ENCODE data around the gene CISTR. TPM values are rescaled to one million over a fixed set of nuclear protein-coding genes. Genes with fewer than 3 reads are reported as not detected.
"Not testable (repeated sequence)": the region's sequence is repeated elsewhere in the genome, so short reads cannot be mapped to it uniquely, and the experiment has no call there.

The CISTR gene
- total and polyA plus RNA-seq, 7 donors, result not detected

DNA sequence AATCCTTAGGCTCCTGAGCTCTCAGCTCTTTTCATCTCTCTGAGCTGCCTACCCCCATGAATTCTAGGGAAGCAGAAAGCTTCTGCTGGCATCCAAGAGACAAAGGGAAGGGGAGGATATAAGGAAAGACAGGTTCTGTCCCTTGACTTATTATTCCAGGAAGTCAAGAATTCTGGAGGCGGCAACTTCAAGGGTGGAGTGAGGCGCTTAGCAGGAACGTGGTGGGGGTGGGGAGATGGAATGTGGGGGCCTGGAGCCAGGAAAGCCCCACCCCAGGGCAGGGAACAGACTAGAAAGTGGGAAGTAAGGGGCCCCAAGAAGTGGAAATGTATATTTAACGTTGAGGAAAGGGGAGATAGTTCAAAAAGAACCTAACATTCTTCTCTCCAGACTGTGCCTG lies 26.0 kb downstream of the CISTR start:
- Histone ChIP-seq H3K27me3 (no peaks in the 10 kb centered on the region), H3K27ac (no peak overlapping the region), H3K4me1 (peaks cover 0 to 24% (median 17%) of the 10 kb centered on the region in 4 donors), H3K36me3 (peaks cover 26 to 45% (median 31%) of the 10 kb centered on the region in 4 donors), H3K9me3 (no peaks in the 10 kb centered on the region), H3K4me3 (peak overlapping the region in 2 of 4 donors; percentile 78 to 79)
- TF ChIP-seq POLR2AphosphoS5 (IDR thresholded peaks at IDR 0.05) (no peak), POLR2A (IDR thresholded peaks at IDR 0.05) (no peak), EP300 (IDR thresholded peaks at IDR 0.05) (no peak)
- TF ChIP-seq, protein P1, sequence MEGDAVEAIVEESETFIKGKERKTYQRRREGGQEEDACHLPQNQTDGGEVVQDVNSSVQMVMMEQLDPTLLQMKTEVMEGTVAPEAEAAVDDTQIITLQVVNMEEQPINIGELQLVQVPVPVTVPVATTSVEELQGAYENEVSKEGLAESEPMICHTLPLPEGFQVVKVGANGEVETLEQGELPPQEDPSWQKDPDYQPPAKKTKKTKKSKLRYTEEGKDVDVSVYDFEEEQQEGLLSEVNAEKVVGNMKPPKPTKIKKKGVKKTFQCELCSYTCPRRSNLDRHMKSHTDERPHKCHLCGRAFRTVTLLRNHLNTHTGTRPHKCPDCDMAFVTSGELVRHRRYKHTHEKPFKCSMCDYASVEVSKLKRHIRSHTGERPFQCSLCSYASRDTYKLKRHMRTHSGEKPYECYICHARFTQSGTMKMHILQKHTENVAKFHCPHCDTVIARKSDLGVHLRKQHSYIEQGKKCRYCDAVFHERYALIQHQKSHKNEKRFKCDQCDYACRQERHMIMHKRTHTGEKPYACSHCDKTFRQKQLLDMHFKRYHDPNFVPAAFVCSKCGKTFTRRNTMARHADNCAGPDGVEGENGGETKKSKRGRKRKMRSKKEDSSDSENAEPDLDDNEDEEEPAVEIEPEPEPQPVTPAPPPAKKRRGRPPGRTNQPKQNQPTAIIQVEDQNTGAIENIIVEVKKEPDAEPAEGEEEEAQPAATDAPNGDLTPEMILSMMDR (IDR thresholded peaks at IDR 0.05), result no peak
- 12 to 42% methylated on average over 4 of the region's 4 CpGs for WGBS, 2 donors
- no peak for DNase-seq
- intact Hi-C loops (cut with DNase I), result no loop called here

DNA sequence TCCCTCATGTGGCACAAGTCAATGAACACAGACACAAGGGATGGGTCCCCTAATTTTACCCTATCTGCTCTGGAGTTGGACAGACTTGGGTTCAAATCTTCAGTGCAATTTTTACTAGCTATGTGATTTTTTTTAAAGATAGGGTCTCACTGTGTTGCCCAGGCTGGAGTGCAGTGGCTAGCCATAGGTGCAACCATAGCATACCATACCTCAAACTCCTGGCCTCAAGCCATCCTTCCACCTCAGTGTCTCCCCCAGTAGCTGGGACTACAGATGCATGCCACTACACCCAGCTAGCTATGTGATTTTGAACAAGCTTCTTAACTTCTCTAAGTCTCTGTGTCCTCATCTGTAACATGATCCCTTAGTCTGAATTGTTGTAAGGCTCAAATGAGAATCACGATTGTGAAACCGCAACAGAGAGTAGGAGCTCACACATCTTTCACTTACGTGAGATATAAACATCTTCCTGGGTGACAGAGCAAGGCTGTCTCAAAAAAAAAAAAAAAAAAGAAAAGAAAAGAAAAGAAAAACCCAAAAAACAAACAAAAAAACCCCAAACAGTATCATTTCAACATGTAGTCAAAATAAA lies 29.2 kb downstream of the CISTR start:
- H3K27ac ChIP-seq, result no peak overlapping the region
- TF ChIP-seq POLR2AphosphoS5 (IDR thresholded peaks at IDR 0.05) (no peak), EP300 (IDR thresholded peaks at IDR 0.05) (no peak), POLR2A (IDR thresholded peaks at IDR 0.05) (no peak)
- TF ChIP-seq, protein P1 (IDR thresholded peaks at IDR 0.05), result no peak
- peaks cover 0 to 17% (median 14%) of the 10 kb centered on the region in 4 donors for H3K4me1 ChIP-seq
- H3K27me3 ChIP-seq, result no peaks in the 10 kb centered on the region
- WGBS, 2 donors, result 89% methylated on average over 3 of the region's 3 CpGs
- DNase-seq, result peak; percentile 6
- no peak overlapping the region for H3K4me3 ChIP-seq
- H3K9me3 ChIP-seq, result no peaks in the 10 kb centered on the region
- H3K36me3 ChIP-seq, result peaks cover 44 to 78% (median 47%) of the 10 kb centered on the region in 4 donors
- intact Hi-C loops (cut with DNase I), result no loop called here

DNA sequence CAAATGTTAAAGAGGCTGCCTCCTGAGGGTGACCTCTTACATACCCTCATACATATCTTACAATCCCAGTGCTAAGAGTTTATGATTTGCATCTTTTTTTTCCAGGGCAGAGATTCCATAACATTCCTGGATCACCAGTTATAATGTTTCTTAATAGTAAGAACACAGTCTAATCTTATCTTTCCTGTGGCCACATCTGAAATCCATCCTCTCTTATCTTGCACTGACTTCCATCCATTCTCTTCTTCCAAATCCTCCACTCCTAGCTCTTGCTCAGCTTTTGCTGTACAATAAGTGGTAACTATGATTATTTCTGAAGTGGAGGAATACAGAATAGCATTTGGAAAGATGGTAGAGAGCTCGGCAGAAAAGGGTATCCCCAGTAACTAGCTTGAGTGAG lies 30.8 kb downstream of the CISTR start:
- Histone ChIP-seq H3K9me3 (no peaks in the 10 kb centered on the region), H3K36me3 (peaks cover 47 to 94% (median 60%) of the 10 kb centered on the region in 4 donors), H3K4me3 (no peak overlapping the region), H3K27ac (no peak overlapping the region), H3K4me1 (peaks cover 0 to 9% (median 6%) of the 10 kb centered on the region in 4 donors), H3K27me3 (no peaks in the 10 kb centered on the region)
- intact Hi-C loops (cut with DNase I), result no loop called here
- TF ChIP-seq EP300 (IDR thresholded peaks at IDR 0.05), result no peak
- DNase-seq, result no peak
- 88 to 93% methylated on average over 1 of the region's 1 CpG for WGBS, 2 donors

DNA sequence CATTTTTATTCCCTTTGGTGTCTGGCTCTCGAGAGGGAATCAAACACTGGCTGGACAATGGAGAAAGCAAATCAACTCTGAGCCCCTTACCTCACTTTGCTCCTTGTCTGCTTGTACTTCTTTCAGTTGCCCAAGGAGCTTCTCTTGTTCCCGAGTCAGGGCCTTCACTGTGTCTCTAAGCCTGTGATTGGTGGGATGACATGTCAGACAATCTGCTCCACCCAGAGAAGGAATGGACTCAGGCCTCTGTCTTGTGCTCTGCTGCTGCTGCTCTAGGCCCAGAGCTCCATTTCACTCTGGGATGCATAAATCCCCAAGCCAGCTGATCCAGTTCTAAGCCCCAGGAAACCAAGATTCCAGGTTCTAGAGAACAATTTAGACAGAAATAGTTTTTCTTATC lies 32.1 kb downstream of the CISTR start:
- H3K4me3 ChIP-seq, result no peak overlapping the region
- no peaks in the 10 kb centered on the region for H3K27me3 ChIP-seq
- TF ChIP-seq POLR2A (IDR thresholded peaks at IDR 0.05) (no peak), EP300 (IDR thresholded peaks at IDR 0.05) (no peak), POLR2AphosphoS5 (IDR thresholded peaks at IDR 0.05) (no peak)
- TF ChIP-seq, protein P1 (IDR thresholded peaks at IDR 0.05), result no peak
- intact Hi-C loops (cut with DNase I), result no loop called here
- H3K36me3 ChIP-seq, result peaks cover 47 to 100% (median 72%) of the 10 kb centered on the region in 4 donors
- H3K9me3 ChIP-seq, result no peaks in the 10 kb centered on the region
- peak; percentile 14 for DNase-seq
- H3K27ac ChIP-seq, result no peak overlapping the region
- no peaks in the 10 kb centered on the region for H3K4me1 ChIP-seq
- WGBS, 2 donors, result 79 to 83% methylated on average over 2 of the region's 2 CpGs

DNA sequence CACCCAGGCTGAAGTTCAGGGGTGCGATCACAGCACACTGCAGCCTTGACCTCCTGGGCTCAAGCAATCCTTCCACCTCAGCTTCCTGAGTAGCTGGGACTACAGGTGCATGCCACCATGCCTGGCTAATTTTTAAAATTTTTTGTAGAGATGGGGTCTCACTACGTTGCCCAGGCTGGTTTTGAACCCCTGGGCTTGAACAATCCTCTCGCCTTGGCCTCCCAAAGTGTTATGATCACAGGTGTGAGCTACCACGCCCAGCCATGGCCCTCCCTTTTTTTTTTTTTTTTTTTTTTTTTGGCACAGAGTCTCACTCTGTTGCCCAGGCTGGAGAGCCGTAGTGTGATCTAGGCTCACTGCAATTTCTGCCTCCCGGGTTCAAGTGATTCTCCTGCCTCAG lies 33.2 kb downstream of the CISTR start:
- H3K4me3 ChIP-seq; intact Hi-C loops (cut with DNase I); H3K9me3 ChIP-seq; H3K4me1 ChIP-seq; H3K27me3 ChIP-seq; H3K27ac ChIP-seq: not testable (repeated sequence)
- 86 to 93% methylated on average over 6 of the region's 6 CpGs for WGBS, 2 donors
- peaks cover 51 to 100% (median 76%) of the 10 kb centered on the region in 4 donors for H3K36me3 ChIP-seq
- peak; percentile 13 for DNase-seq

DNA sequence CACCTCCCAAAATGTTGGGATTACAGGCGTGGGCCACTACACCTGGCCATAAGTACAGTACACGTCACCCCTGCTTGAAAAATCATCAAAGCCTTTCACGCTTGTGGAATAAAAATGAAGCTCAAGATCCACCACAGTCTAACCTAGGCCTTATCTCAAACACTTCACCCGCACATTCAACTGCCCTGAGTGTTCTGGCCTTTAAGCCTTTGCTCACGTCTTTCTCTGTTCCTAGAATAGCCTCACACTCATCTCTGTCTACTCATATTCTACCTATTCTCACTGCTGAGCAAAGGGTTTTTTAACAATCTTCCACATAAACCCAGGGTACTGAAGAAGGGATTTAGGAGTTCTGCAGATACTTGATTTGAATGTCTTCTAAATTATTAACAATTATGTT lies 34.5 kb downstream of the CISTR start:
- WGBS, 2 donors, result 92 to 95% methylated on average over 5 of the region's 5 CpGs
- no peak overlapping the region for H3K27ac ChIP-seq
- H3K4me1 ChIP-seq, result no peaks in the 10 kb centered on the region
- H3K4me3 ChIP-seq, result no peak overlapping the region
- H3K9me3 ChIP-seq, result no peaks in the 10 kb centered on the region
- intact Hi-C loops (cut with DNase I), result no loop called here
- H3K27me3 ChIP-seq, result no peaks in the 10 kb centered on the region
- DNase-seq, result peak; percentile 20
- no peak for TF ChIP-seq EP300 (IDR thresholded peaks at IDR 0.05)
- TF ChIP-seq POLR2A (IDR thresholded peaks at IDR 0.05), result no peak
- TF ChIP-seq, protein P1 (IDR thresholded peaks at IDR 0.05), result no peak
- no peak for TF ChIP-seq POLR2AphosphoS5 (IDR thresholded peaks at IDR 0.05)
- peaks cover 46 to 100% (median 73%) of the 10 kb centered on the region in 4 donors for H3K36me3 ChIP-seq

Measured in sigmoid colon (tissue), 7 donors.